K562 (cell line): ENCODE measurements around the gene CLHC1.

ENCODE experiments used
- CTCF ChIP-seq, 3 experiments: IDR thresholded peaks in 2 of 3; conservative IDR thresholded peaks in 1 of 3; 2 replicates each; pipeline ENCODE4 v1.5.1; 2011 to 2012; ENCODE audit warnings: low read length in 3 of 3, mild to moderate bottlenecking in 3 of 3, control low read depth in 2 of 3, improper control_type of control experiment in 1 of 3, inconsistent platforms in 1 of 3, low read depth in 1 of 3, mixed read lengths in 1 of 3, moderate library complexity in 1 of 3; ENCODE audit not compliant: insufficient read depth in 2 of 3
- JUNB ChIP-seq: fragments of 450-650 bp; formaldehyde crosslinking; conservative IDR thresholded peaks from 2 replicates; pipeline ENCODE4 v1.4.0; 2020; ENCODE audit warnings: mild to moderate bottlenecking
- MED1 ChIP-seq: sonication (generic); formaldehyde crosslinking; IDR thresholded peaks from 2 replicates; pipeline ENCODE4 v1.8.1; 2023; ENCODE audit warnings: missing genetic modification reagents, borderline replicate concordance
- RFX1 ChIP-seq: fragments of 450-650 bp; IDR thresholded peaks from 2 replicates; pipeline ENCODE4 v1.6.1; 2016; ENCODE audit warnings: mild to moderate bottlenecking, moderate library complexity
- TEAD4 ChIP-seq, 2 experiments: sonication (generic) in 1 of 2; formaldehyde crosslinking in 1 of 2; IDR thresholded peaks; 2 replicates each; pipeline versions ENCODE4 v1.6.1 to v1.8.0; 2012 to 2022; ENCODE audit warnings: borderline replicate concordance in 1 of 2, inconsistent platforms in 1 of 2, low read length in 1 of 2, mild to moderate bottlenecking in 1 of 2, missing genetic modification reagents in 1 of 2
- TOE1 ChIP-seq, 2 experiments: fragments of 450-650 bp in 1 of 2; sonication (generic) in 1 of 2; formaldehyde crosslinking in 1 of 2; IDR thresholded peaks; 2 replicates each; pipeline versions ENCODE4 v1.7.1 to v1.8.0; 2016 to 2022; ENCODE audit warnings: borderline replicate concordance in 2 of 2, mild to moderate bottlenecking in 2 of 2, antibody characterized with exemption in 1 of 2, inconsistent platforms in 1 of 2, low read depth in 1 of 2, missing genetic modification reagents in 1 of 2, moderate library complexity in 1 of 2
- ZNF12 ChIP-seq: sonication (generic); formaldehyde crosslinking; IDR thresholded peaks from 2 replicates; pipeline ENCODE4 v1.4.0; 2020; ENCODE audit warnings: mild to moderate bottlenecking, missing genetic modification reagents
- ZNF384 ChIP-seq: IDR thresholded peaks from 2 replicates; pipeline ENCODE4 v1.6.1; 2012; ENCODE audit warnings: low read depth, low read length, improper control_type of control experiment

- TF ChIP-seq RFX1 (no peak), JUNB (no peak), CTCF (IDR thresholded peaks at IDR 0.05 in 2 of 3, conservative IDR thresholded peaks at IDR 0.05 in 1 of 3; ENCODE audit: insufficient read depth in 2 of 3, low read depth in 1 of 3, low read length in 3 of 3) (no peak), ZNF12 (CRISPR knock-in tag) (no peak), MED1 (CRISPR knock-in tag) (no peak), TOE1 (IDR thresholded peaks at IDR 0.05; ENCODE audit: borderline replicate concordance) (no peak), TOE1 (CRISPR knock-in tag; IDR thresholded peaks at IDR 0.05; ENCODE audit: borderline replicate concordance, low read depth) (no peak), ZNF384 (no peak), TEAD4 (IDR thresholded peaks at IDR 0.05; ENCODE audit: low read length) (no peak), TEAD4 (CRISPR knock-in tag; IDR thresholded peaks at IDR 0.05; ENCODE audit: borderline replicate concordance) (no peak)
Measured at GRCh38 chr2:55150834-55151233, 81.3 kb downstream of the CLHC1 start.
